SK-N-SH (cell line): ENCODE data around the gene XIRP2. TPM values are rescaled to one million over a fixed set of nuclear protein-coding genes. Genes with fewer than 3 reads are reported as not detected.

ENCODE experiments used
- CTCF ChIA-PET: fragments of 300-600, 350-600 bp; formaldehyde crosslinking; extraction: SDS; loops from one replicate; lab custom pipeline; 2021; lab: Yijun Ruan, JAX
- POLR2A ChIA-PET: fragments of 350-600 bp; sonication (Branson Sonifier 250); formaldehyde crosslinking; extraction: SDS; loops from one replicate; lab custom pipeline; 2020; ENCODE audit warnings: antibody characterized with exemption, inconsistent platforms; lab: Yijun Ruan, JAX
- DNase-seq: peaks from one replicate; pipeline ENCODE4 v3.0.0; 2012
- H2AFZ ChIP-seq: fragments of 200-600 bp; sonication (generic); 2 replicates; pipeline ENCODE4 v1.8.1; 2016; ENCODE audit warnings: antibody characterized with exemption, mild to moderate bottlenecking, low read depth
- H3F3A ChIP-seq: fragments of 200-600 bp; sonication (generic); replicated peaks from 2 replicates; pipeline ENCODE3; 2016; ENCODE audit warnings: antibody characterized with exemption, mild to moderate bottlenecking; ENCODE audit not compliant: insufficient read depth
- H3K27ac ChIP-seq, 2 experiments: fragments of 200-500 bp in 1 of 2; fragments of 200-600 bp in 1 of 2; sonication (Bioruptor generic) in 1 of 2; sonication (generic), shearing (Covaris generic) in 1 of 2; 2 replicates each; pipeline versions ENCODE4 v1.5.1 to v1.6.1; 2014 to 2016; ENCODE audit warnings: low read depth in 2 of 2, inconsistent platforms in 1 of 2, low read length in 1 of 2, mild to moderate bottlenecking in 1 of 2, mixed read lengths in 1 of 2
- H3K27me3 ChIP-seq: fragments of 200-600 bp; sonication (generic), shearing (Covaris generic); 2 replicates; pipeline ENCODE4 v1.6.1; 2016; ENCODE audit warnings: mixed run types; ENCODE audit not compliant: insufficient read depth
- H3K36me3 ChIP-seq, 2 experiments: fragments of 200-500 bp in 1 of 2; fragments of 200-600 bp in 1 of 2; sonication (Bioruptor generic) in 1 of 2; sonication (generic) in 1 of 2; replicated peaks in 1 of 2; 2 replicates each; pipeline versions ENCODE3 to v1.5.1; 2014 to 2016; ENCODE audit warnings: low read length in 1 of 2, mild to moderate bottlenecking in 1 of 2; ENCODE audit not compliant: insufficient read depth in 2 of 2, control insufficient read depth in 1 of 2
- H3K4me1 ChIP-seq, 2 experiments: fragments of 200-500 bp in 1 of 2; fragments of 200-600 bp in 1 of 2; sonication (Bioruptor generic) in 1 of 2; sonication (generic), shearing (Covaris generic) in 1 of 2; 2 replicates each; pipeline versions ENCODE4 v1.5.1 to v1.6.1; 2014 to 2016; ENCODE audit warnings: low read depth in 1 of 2, low read length in 1 of 2, mixed run types in 1 of 2; ENCODE audit not compliant: insufficient read depth in 2 of 2, control insufficient read depth in 1 of 2
- H3K4me2 ChIP-seq: fragments of 200-600 bp; sonication (generic), shearing (Covaris generic); 2 replicates; pipeline ENCODE4 v1.6.1; 2017; ENCODE audit warnings: mixed run types
- H3K4me3 ChIP-seq, 2 experiments: fragments of 200-500 bp in 1 of 2; fragments of 200-600 bp in 1 of 2; sonication (Bioruptor generic) in 1 of 2; sonication (generic), shearing (Covaris generic) in 1 of 2; 2 replicates each; pipeline versions ENCODE4 v1.5.1 to v1.8.1; 2014 to 2016; ENCODE audit warnings: low read depth in 2 of 2, inconsistent platforms in 1 of 2, low read length in 1 of 2, mild to moderate bottlenecking in 1 of 2, mixed read lengths in 1 of 2, moderate library complexity in 1 of 2
- H3K79me2 ChIP-seq: fragments of 200-600 bp; sonication (generic); 2 replicates; pipeline ENCODE4 v1.8.1; 2017; ENCODE audit warnings: mild to moderate bottlenecking; ENCODE audit not compliant: insufficient read depth
- H3K9ac ChIP-seq: fragments of 200-600 bp; sonication (generic); 2 replicates; pipeline ENCODE4 v1.6.1; 2017; ENCODE audit warnings: mixed run types
- H3K9me2 ChIP-seq: fragments of 200-600 bp; sonication (generic); 2 replicates; pipeline ENCODE4 v1.6.1; 2017; ENCODE audit warnings: mixed run types
- H3K9me3 ChIP-seq: fragments of 200-600 bp; sonication (generic); 2 replicates; pipeline ENCODE4 v1.6.1; 2017; ENCODE audit warnings: mixed run types, mild to moderate bottlenecking, moderate library complexity
- H4K20me1 ChIP-seq: fragments of 200-600 bp; sonication (generic); 2 replicates; pipeline ENCODE4 v1.6.1; 2017; ENCODE audit warnings: mild to moderate bottlenecking, mixed run types; ENCODE audit not compliant: insufficient read depth
- CHD2 ChIP-seq: fragments of 150-350 bp; IDR thresholded peaks from 2 replicates; pipeline ENCODE4 v1.6.1; 2018; ENCODE audit warnings: low read length; ENCODE audit not compliant: partially characterized antibody
- CTCF ChIP-seq: fragments of 200-600 bp; sonication (generic); IDR thresholded peaks from 2 replicates; pipeline ENCODE4 v1.6.1; 2017; ENCODE audit warnings: antibody characterized with exemption, mild to moderate bottlenecking, moderate library complexity
- ELF1 ChIP-seq: IDR thresholded peaks from 2 replicates; pipeline ENCODE4 v1.4.0; 2012
- EP300 ChIP-seq, 2 experiments: IDR thresholded peaks; 2 replicates each; pipeline versions ENCODE4 v1.4.0 to v1.6.1; 2012; ENCODE audit warnings: borderline replicate concordance in 1 of 2, low read depth in 1 of 2, low read length in 1 of 2
- EZH2phosphoT487 ChIP-seq: fragments of 200-600 bp; sonication (generic); IDR thresholded peaks from 2 replicates; pipeline ENCODE4 v1.6.1; 2017; ENCODE audit warnings: low read depth, mixed run types, mild to moderate bottlenecking, antibody characterized with exemption, moderate library complexity, borderline replicate concordance
- FOSL2 ChIP-seq: IDR thresholded peaks from 2 replicates; pipeline ENCODE4 v1.4.0; 2012; ENCODE audit warnings: low read depth, mild to moderate bottlenecking, moderate library complexity, borderline replicate concordance
- IRF3 ChIP-seq: fragments of 150-350 bp; IDR thresholded peaks from 2 replicates; pipeline ENCODE4 v1.6.1; 2016; ENCODE audit warnings: mild to moderate bottlenecking, low read depth, low read length
- JUND ChIP-seq: IDR thresholded peaks from 2 replicates; pipeline ENCODE4 v1.4.0; 2012
- MAX ChIP-seq: IDR thresholded peaks from 2 replicates; pipeline ENCODE4 v1.4.0; 2012; ENCODE audit warnings: low read depth
- NFIC ChIP-seq: IDR thresholded peaks from 2 replicates; pipeline ENCODE4 v1.4.0; 2012; ENCODE audit warnings: borderline replicate concordance
- NRF1 ChIP-seq: IDR thresholded peaks from 2 replicates; pipeline ENCODE4 v1.6.1; 2012; ENCODE audit warnings: low read depth, mild to moderate bottlenecking, low read length
- POLR2AphosphoS5 ChIP-seq: IDR thresholded peaks from 2 replicates; pipeline ENCODE4 v1.6.1; 2012; ENCODE audit warnings: low read depth, low read length
- RAD21 ChIP-seq: IDR thresholded peaks from 2 replicates; pipeline ENCODE4 v1.6.1; 2012; ENCODE audit warnings: mild to moderate bottlenecking, low read length
- RFX5 ChIP-seq: IDR thresholded peaks from 2 replicates; pipeline ENCODE4 v1.6.1; 2012; ENCODE audit warnings: mild to moderate bottlenecking, improper control_type of control experiment, low read length
- SIN3A ChIP-seq: IDR thresholded peaks from 2 replicates; pipeline ENCODE4 v1.6.1; 2012; ENCODE audit warnings: low read depth, mild to moderate bottlenecking, low read length, moderate library complexity, borderline replicate concordance
- USF2 ChIP-seq: fragments of 150-350 bp; IDR thresholded peaks from 2 replicates; pipeline ENCODE4 v1.6.1; 2017; ENCODE audit warnings: antibody characterized with exemption, low read length, low read depth, borderline replicate concordance
- YY1 ChIP-seq: IDR thresholded peaks from 2 replicates; pipeline ENCODE4 v1.4.0; 2012; ENCODE audit warnings: low read depth, mild to moderate bottlenecking
- ZBTB33 ChIP-seq: IDR thresholded peaks from 2 replicates; pipeline ENCODE4 v1.4.0; 2012; ENCODE audit warnings: low read depth, borderline replicate concordance
- WGBS: methylation state at CpG from one replicate; pipeline ENCODE4 v1.1.6; 2017; ENCODE audit warnings: low lambda C conversion rate; 5-methylcytosine and 5-hydroxymethylcytosine counted together
- polyA plus RNA-seq, 3 experiments: library from polyadenylated mRNA; depleted of rRNA; stranded (reverse); fragments of >200 nt; gene quantifications; 2 replicates each; pipeline ENCODE4 v1.2.3, GENCODE V29; 2012

Gene XIRP2
- polyA plus RNA-seq, 1 of the 3 experiments (the other 2 are of a cell fraction) = 0.02 TPM

- Histone ChIP-seq H3K27me3 (no peaks in the 10 kb centered on the region), H3K27ac (no peak overlapping the region), H3K9me2 (no peaks in the 10 kb centered on the region), H3K79me2 (no peaks in the 10 kb centered on the region), H3K36me3 (no peaks in the 10 kb centered on the region), H3K4me1 (no peaks in the 10 kb centered on the region), H3K4me3 (no peak overlapping the region), H3F3A (no peaks in the 10 kb centered on the region), H4K20me1 (no peaks in the 10 kb centered on the region), H3K4me2 (no peak overlapping the region), H3K9me3 (no peaks in the 10 kb centered on the region), H2AFZ (no peak overlapping the region), H3K9ac (no peak overlapping the region)
- ChIA-PET POLR2A (no interaction called here), CTCF (no interaction called here)
- no peak for TF ChIP-seq IRF3
- no peak for TF ChIP-seq POLR2AphosphoS5
- no peak for TF ChIP-seq EP300 (IDR thresholded peaks at IDR 0.05; ENCODE audit: borderline replicate concordance in 1 of 2, low read depth in 1 of 2, low read length in 1 of 2)
- no peak for TF ChIP-seq NRF1
- TF ChIP-seq YY1 = no peak
- TF ChIP-seq JUND = no peak
- no peak for TF ChIP-seq ZBTB33
- no peak for TF ChIP-seq RAD21
- TF ChIP-seq EZH2phosphoT487 = no peak
- no peak for TF ChIP-seq RFX5
- no peak for TF ChIP-seq NFIC
- WGBS = 63% methylated on average over 3 of the region's 3 CpGs
- no peak for DNase-seq
These were observed 127.5 kb downstream of the XIRP2 start for GRCh38 chr2:167015806-167016205.

GRCh38 chr2:167017021-167017420, 128.7 kb downstream of the XIRP2 start:
- POLR2A ChIA-PET = no interaction called here
- no peaks in the 10 kb centered on the region for H3F3A ChIP-seq
- no peak overlapping the region for H3K9ac ChIP-seq
- H4K20me1 ChIP-seq = no peaks in the 10 kb centered on the region
- no peaks in the 10 kb centered on the region for H3K79me2 ChIP-seq
- H3K4me1 ChIP-seq = no peaks in the 10 kb centered on the region
- H3K27ac ChIP-seq = no peak overlapping the region
- no peak overlapping the region for H3K4me2 ChIP-seq
- no peaks in the 10 kb centered on the region for H3K9me3 ChIP-seq
- DNase-seq = no peak
- H3K27me3 ChIP-seq = no peaks in the 10 kb centered on the region
- H3K4me3 ChIP-seq = no peak overlapping the region
- CTCF ChIA-PET = no interaction called here
- H3K36me3 ChIP-seq = no peaks in the 10 kb centered on the region
- H3K9me2 ChIP-seq = no peaks in the 10 kb centered on the region
- WGBS = 58% methylated on average over 1 of the region's 1 CpG
- no peak for TF ChIP-seq SIN3A
- no peak for TF ChIP-seq YY1
- no peak for TF ChIP-seq MAX
- no peak for TF ChIP-seq ELF1
- no peak for TF ChIP-seq IRF3
- TF ChIP-seq USF2 = no peak
- no peak for TF ChIP-seq CTCF
- no peak for TF ChIP-seq POLR2AphosphoS5
- TF ChIP-seq FOSL2 = no peak
- TF ChIP-seq EP300 (IDR thresholded peaks at IDR 0.05; ENCODE audit: borderline replicate concordance in 1 of 2, low read depth in 1 of 2, low read length in 1 of 2) = no peak
- no peak for TF ChIP-seq CHD2
- no peak overlapping the region for H2AFZ ChIP-seq
